Uterus (tissue), 4 donors: ENCODE measurements around the gene DBH. TPM values are rescaled to one million over a fixed set of nuclear protein-coding genes. Genes with fewer than 3 reads are reported as not detected.

Experiments used
- DNase-seq, 2 donors: peaks; one replicate each; pipeline ENCODE4 v3.0.0-alpha.2; 2019 to 2020
- H3K27ac ChIP-seq, 2 donors: fragments of 200-600 bp; sonication (generic); 1 replicate in 1 of 2; 2 replicates in 1 of 2; pipeline ENCODE4 v1.5.1; 2016 to 2018
- H3K27me3 ChIP-seq, 2 donors: fragments of 200-600 bp; sonication (generic); one replicate each; pipeline ENCODE4 v1.5.1; 2018 to 2019; ENCODE audit warnings: control low read depth in 1 of 2
- H3K36me3 ChIP-seq, 2 donors: fragments of 200-600 bp; sonication (generic); one replicate each; pipeline ENCODE4 v1.5.1; 2019; ENCODE audit warnings: control low read depth in 1 of 2
- H3K4me1 ChIP-seq, 2 donors: fragments of 200-600 bp; sonication (generic); one replicate each; pipeline ENCODE4 v1.5.1; 2018 to 2019; ENCODE audit warnings: control low read depth in 1 of 2
- H3K4me3 ChIP-seq, 2 donors: fragments of 200-600 bp; sonication (generic); 1 replicate in 1 of 2; 2 replicates in 1 of 2; pipeline ENCODE4 v1.5.1; 2018 to 2019; ENCODE audit warnings: mild to moderate bottlenecking in 1 of 2
- H3K9me3 ChIP-seq, 2 donors: fragments of 200-600 bp; sonication (generic); one replicate each; pipeline ENCODE4 v1.5.1; 2019; ENCODE audit warnings: control low read depth in 1 of 2
- POLR2A ChIP-seq, 2 donors: fragments of 450-650 bp; IDR thresholded peaks; one replicate each; pipeline ENCODE4 v1.6.1; 2016; ENCODE audit warnings: antibody characterized with exemption in 2 of 2, mild to moderate bottlenecking in 1 of 2, moderate library complexity in 1 of 2
- intact Hi-C: fragments of 100-400 bp; cut with DNase I; formaldehyde crosslinking; loops from one replicate; pipeline ENCODE4 v1.15.1; 2023; ENCODE audit warnings: low total_unique reads
- total RNA-seq, 4 donors: library from RNA; depleted of rRNA in 3 of 4; stranded (reverse); fragments of >200 nt in 3 of 4; gene quantifications; one replicate each; pipeline versions ENCODE4 v1.1.0 to v1.2.4, GENCODE V29; 2014 to 2023
- TF ChIP-seq, protein P1 (sequence below), 4 experiments: fragments of 200-600 bp in 2 of 4; fragments of 450-650 bp in 2 of 4; sonication (generic) in 2 of 4; IDR thresholded peaks; one replicate each; pipeline ENCODE4 v1.5.1; 2016 to 2019; ENCODE audit warnings: antibody characterized with exemption in 4 of 4, mild to moderate bottlenecking in 2 of 4, moderate library complexity in 1 of 4
- donor health status: DM: yes; HTN: yes; CAD: no.

The DBH gene
- total RNA-seq, 4 donors from 2014 or later = 1.3 TPM; not detected in 3

DNA sequence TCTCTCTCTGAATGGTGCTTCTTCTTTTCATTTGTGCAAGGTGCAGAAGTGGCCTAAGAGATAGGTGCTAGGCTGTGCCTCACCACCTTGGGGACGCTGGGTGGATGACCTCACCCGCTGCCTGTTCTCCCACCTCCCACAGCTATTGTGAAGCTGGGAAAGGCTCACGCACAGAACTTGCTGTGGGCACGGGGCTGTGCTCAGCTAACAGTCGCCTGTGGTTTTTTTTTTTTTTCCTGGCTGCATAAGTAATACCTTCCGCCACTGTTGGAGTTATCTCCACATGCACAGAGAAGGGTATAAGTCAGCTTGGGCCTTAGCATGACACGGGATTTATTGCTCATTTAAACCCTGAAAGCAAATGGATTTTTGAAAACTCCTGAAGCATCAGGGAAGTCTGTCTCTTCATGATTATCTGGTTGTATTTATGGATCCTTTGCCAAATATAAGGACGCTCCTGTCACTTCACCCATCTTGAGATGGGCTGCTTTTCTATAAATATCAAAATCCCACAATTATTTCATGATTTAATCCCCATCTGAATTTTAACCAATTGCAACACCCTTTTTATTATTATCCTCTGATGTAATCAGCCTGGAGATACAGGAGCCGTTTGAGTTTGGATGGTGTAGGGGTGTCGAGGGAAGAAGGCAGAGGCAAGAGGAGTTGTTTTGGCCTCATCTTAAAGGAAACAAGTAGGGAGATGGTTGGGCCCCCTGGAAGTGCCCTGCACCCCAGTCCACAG lies 9.0 kb downstream of the DBH start:
- H3K4me1 ChIP-seq = no peaks in the 10 kb centered on the region
- H3K4me3 ChIP-seq = no peak overlapping the region
- H3K27ac ChIP-seq = no peak overlapping the region
- intact Hi-C loops = no loop called here
- TF ChIP-seq, protein P1, sequence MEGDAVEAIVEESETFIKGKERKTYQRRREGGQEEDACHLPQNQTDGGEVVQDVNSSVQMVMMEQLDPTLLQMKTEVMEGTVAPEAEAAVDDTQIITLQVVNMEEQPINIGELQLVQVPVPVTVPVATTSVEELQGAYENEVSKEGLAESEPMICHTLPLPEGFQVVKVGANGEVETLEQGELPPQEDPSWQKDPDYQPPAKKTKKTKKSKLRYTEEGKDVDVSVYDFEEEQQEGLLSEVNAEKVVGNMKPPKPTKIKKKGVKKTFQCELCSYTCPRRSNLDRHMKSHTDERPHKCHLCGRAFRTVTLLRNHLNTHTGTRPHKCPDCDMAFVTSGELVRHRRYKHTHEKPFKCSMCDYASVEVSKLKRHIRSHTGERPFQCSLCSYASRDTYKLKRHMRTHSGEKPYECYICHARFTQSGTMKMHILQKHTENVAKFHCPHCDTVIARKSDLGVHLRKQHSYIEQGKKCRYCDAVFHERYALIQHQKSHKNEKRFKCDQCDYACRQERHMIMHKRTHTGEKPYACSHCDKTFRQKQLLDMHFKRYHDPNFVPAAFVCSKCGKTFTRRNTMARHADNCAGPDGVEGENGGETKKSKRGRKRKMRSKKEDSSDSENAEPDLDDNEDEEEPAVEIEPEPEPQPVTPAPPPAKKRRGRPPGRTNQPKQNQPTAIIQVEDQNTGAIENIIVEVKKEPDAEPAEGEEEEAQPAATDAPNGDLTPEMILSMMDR (IDR thresholded peaks at IDR 0.05) = no peak
- TF ChIP-seq POLR2A (IDR thresholded peaks at IDR 0.05) = no peak
- no peaks in the 10 kb centered on the region for H3K36me3 ChIP-seq
- H3K9me3 ChIP-seq = no peaks in the 10 kb centered on the region
- H3K27me3 ChIP-seq = no peaks in the 10 kb centered on the region
- no peak for DNase-seq

DNA sequence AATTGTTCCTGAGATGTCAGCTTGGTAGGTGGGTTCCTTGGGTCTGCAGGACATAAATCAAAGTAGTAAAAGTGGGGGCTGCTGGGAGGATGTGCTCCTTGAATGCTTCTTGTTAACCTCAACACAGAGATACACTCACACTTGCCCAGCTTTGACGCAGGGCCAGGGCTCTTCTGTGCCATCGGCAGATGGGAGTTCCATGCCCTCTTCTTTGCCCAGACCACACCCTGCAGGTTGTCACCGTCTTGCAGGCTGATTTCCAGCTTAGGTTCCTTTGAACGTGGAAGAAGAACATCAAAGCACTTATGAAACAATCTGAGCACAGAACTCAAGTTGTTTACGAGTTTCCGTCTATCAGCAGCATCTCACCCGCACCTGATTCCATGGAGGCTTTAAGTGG lies 11.0 kb downstream of the DBH start:
- TF ChIP-seq POLR2A (IDR thresholded peaks at IDR 0.05) = no peak
- TF ChIP-seq, protein P1 (IDR thresholded peaks at IDR 0.05) = no peak
- Histone ChIP-seq H3K9me3 (no peaks in the 10 kb centered on the region), H3K27me3 (no peaks in the 10 kb centered on the region), H3K4me1 (no peaks in the 10 kb centered on the region), H3K4me3 (no peak overlapping the region), H3K36me3 (no peaks in the 10 kb centered on the region), H3K27ac (no peak overlapping the region)
- intact Hi-C loops = no loop called here
- DNase-seq = no peak

DNA sequence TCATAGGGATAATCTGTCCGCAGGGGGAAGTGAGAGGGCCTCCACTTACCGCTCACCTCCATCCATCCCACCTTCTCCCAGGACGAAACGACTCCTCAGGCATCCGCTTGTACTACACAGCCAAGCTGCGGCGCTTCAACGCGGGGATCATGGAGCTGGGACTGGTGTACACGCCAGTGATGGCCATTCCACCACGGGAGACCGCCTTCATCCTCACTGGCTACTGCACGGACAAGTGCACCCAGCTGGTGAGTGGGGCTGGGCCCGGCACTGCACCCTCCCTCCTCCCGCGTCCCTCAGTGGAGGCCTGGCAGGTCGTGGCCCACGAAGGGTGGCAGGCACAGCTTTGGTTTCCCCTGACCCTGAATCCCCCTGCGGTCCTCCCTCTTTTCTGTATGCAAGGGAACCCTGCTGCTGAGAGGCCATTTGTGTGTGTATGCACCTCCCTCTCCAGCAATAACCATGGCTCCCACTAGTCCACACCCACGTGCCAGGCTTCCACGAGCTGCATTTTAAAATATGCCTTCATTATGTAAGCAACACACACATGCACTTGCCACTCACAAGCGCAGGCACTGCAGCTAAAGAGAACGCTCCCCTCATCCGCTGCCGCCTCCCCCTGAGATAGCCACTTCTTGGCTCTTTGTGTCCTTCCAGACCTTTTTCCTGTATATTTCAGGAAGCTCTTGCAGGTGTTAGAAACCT lies 11.8 kb downstream of the DBH start:
- H3K27ac ChIP-seq = no peak overlapping the region
- no peak for DNase-seq
- H3K27me3 ChIP-seq = no peaks in the 10 kb centered on the region
- intact Hi-C loops = no loop called here
- TF ChIP-seq, protein P1 (IDR thresholded peaks at IDR 0.05) = no peak
- no peak for TF ChIP-seq POLR2A (IDR thresholded peaks at IDR 0.05)
- no peak overlapping the region for H3K4me3 ChIP-seq
- H3K36me3 ChIP-seq = no peaks in the 10 kb centered on the region
- no peaks in the 10 kb centered on the region for H3K9me3 ChIP-seq
- H3K4me1 ChIP-seq = no peaks in the 10 kb centered on the region

DNA sequence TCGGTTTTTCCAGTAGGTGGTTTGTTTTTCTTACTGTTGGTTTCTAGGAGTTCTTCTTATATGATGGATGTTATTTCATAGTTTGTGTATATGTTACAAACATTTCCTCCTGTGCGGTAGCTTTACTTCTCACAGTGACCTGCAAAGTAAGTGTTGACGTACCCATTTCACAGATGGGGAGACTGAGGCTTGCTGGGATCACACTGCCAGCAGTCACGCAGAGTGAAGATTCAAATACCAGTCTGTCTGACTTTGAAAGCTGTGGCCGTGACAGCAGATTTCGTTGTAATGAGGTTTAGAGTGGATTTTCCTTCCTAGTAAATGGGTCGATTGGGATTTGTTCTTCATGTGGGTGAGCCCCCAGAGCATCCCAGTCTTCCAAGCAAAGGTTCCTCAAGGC lies 13.0 kb downstream of the DBH start:
- Histone ChIP-seq H3K36me3 (no peaks in the 10 kb centered on the region), H3K27me3 (no peaks in the 10 kb centered on the region), H3K27ac (no peak overlapping the region), H3K9me3 (no peaks in the 10 kb centered on the region), H3K4me1 (no peaks in the 10 kb centered on the region), H3K4me3 (no peak overlapping the region)
- TF ChIP-seq, protein P1 (IDR thresholded peaks at IDR 0.05) = no peak
- no peak for TF ChIP-seq POLR2A (IDR thresholded peaks at IDR 0.05)
- no peak for DNase-seq
- intact Hi-C loops = no loop called here

DNA sequence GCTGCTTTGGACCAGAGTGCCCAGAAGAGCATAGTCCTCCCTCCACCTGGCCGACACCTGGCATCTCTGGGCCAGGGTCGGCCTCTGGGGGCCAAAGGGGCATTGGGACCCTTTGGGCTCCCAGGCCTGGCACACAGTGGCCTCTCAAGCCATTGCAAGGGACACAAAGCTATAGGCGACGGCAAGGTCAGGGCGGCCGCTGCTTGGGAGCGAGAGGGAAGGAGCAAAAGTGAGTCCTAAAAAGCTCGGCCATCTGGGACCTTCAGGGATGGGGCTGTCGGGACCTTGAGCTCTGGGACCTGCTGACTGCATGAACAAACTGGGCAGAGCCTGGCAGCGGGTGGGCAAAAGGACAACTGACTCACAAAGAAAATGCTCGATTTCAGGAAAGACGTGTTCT lies 13.9 kb downstream of the DBH start:
- no peak for DNase-seq
- no peaks in the 10 kb centered on the region for H3K9me3 ChIP-seq
- H3K36me3 ChIP-seq = no peaks in the 10 kb centered on the region
- no peaks in the 10 kb centered on the region for H3K4me1 ChIP-seq
- H3K27me3 ChIP-seq = peaks cover 0 to 6% of the 10 kb centered on the region in 2 donors
- H3K4me3 ChIP-seq = no peak overlapping the region
- H3K27ac ChIP-seq = no peak overlapping the region
- intact Hi-C loops = no loop called here
- no peak for TF ChIP-seq POLR2A (IDR thresholded peaks at IDR 0.05)
- TF ChIP-seq, protein P1 (IDR thresholded peaks at IDR 0.05) = no peak
